B cell (primary cell): ENCODE measurements around the gene LGALS4. TPM values are rescaled to one million over a fixed set of nuclear protein-coding genes. Genes with fewer than 3 reads are reported as not detected.
"Not testable (repeated sequence)": the region's sequence is repeated elsewhere in the genome, so short reads cannot be mapped to it uniquely, and the experiment has no call there.

Source experiments
- ATAC-seq: fragments of 200-7000 bp; cut with Tn5 transposase; one replicate; pipeline ENCODE4 v1.10.0; 2021; ENCODE audit warnings: low read depth, mild to moderate bottlenecking, moderate number of reproducible peaks, moderate library complexity
- CTCF ChIA-PET: fragments of 350-600 bp; sonication (Branson Sonifier 250); formaldehyde crosslinking; loops from one replicate; lab custom pipeline; 2021; ENCODE audit warnings: antibody characterized with exemption, inconsistent platforms; lab: Charles Lee
- POLR2A ChIA-PET: fragments of 350-600 bp; sonication (Branson Sonifier 250); formaldehyde crosslinking; loops from one replicate; lab custom pipeline; 2021; ENCODE audit warnings: antibody characterized with exemption; lab: Charles Lee
- DNase-seq: peaks from one replicate; pipeline ENCODE4 v3.0.0; 2013
- H2AFZ ChIP-seq: 2 replicates; pipeline ENCODE4 v1.6.1; 2012; ENCODE audit warnings: mild to moderate bottlenecking, low read depth, low read length; ENCODE audit not compliant: insufficient read depth, poor library complexity, severe bottlenecking
- H3K27ac ChIP-seq, 2 donors: 1 replicate in 1 of 2; 2 replicates in 1 of 2; pipeline ENCODE4 v1.5.1; 2012 to 2013; ENCODE audit warnings: low read length in 2 of 2, mild to moderate bottlenecking in 2 of 2, moderate library complexity in 1 of 2
- H3K27me3 ChIP-seq, 4 experiments: fragments of 200-600 bp in 1 of 4; sonication (generic) in 1 of 4; replicated peaks in 1 of 4; 1 replicate in 2 of 4; 2 replicates in 2 of 4; pipeline versions ENCODE4 v1.6.1 to v1.7.0; 2013 to 2016; ENCODE audit warnings: low read length in 3 of 4, mild to moderate bottlenecking in 2 of 4, mixed read lengths in 1 of 4, moderate library complexity in 1 of 4; ENCODE audit not compliant: insufficient read depth in 4 of 4, control insufficient read depth in 3 of 4; ENCODE audit errors: control extremely low read depth in 1 of 4
- H3K36me3 ChIP-seq, 2 experiments: replicated peaks in 1 of 2; 1 replicate in 1 of 2; 2 replicates in 1 of 2; pipeline versions ENCODE4 v1.6.1 to v1.7.1; 2013; ENCODE audit warnings: low read length in 1 of 2; ENCODE audit not compliant: insufficient read depth in 2 of 2, control insufficient read depth in 1 of 2; ENCODE audit errors: control extremely low read depth in 1 of 2, extremely low read depth in 1 of 2
- H3K4me1 ChIP-seq, 2 donors: fragments of 200-600 bp in 1 of 2; sonication (generic) in 1 of 2; 1 replicate in 1 of 2; 2 replicates in 1 of 2; pipeline versions ENCODE4 v1.5.1 to v1.6.1; 2013 to 2017; ENCODE audit warnings: low read length in 2 of 2; ENCODE audit not compliant: control insufficient read depth in 2 of 2, insufficient read depth in 2 of 2
- H3K4me2 ChIP-seq: replicated peaks from 2 replicates; pipeline ENCODE3; 2012; ENCODE audit warnings: mild to moderate bottlenecking, low read depth, low read length; ENCODE audit not compliant: poor library complexity, severe bottlenecking
- H3K4me3 ChIP-seq, 5 experiments: fragments of 200-600 bp in 1 of 5; sonication (generic) in 1 of 5; 1 replicate in 3 of 5; 2 replicates in 2 of 5; pipeline versions ENCODE4 v1.5.1 to v1.7.0; 2011 to 2016; ENCODE audit warnings: low read length in 4 of 5, mild to moderate bottlenecking in 4 of 5, low read depth in 2 of 5, control low read depth in 1 of 5, moderate library complexity in 1 of 5; ENCODE audit not compliant: insufficient read depth in 1 of 5; ENCODE audit errors: control extremely low read depth in 1 of 5, extremely low read depth in 1 of 5
- H3K79me2 ChIP-seq: fragments of 200-600 bp; sonication (generic); one replicate; pipeline ENCODE4 v1.6.0; 2016; ENCODE audit warnings: low read length; ENCODE audit not compliant: control insufficient read depth, insufficient read depth
- H3K9ac ChIP-seq: fragments of 200-600 bp; sonication (generic); 2 replicates; pipeline ENCODE4 v1.6.1; 2017; ENCODE audit warnings: mild to moderate bottlenecking, low read length, moderate library complexity
- H3K9me3 ChIP-seq, 3 donors: one replicate each; pipeline versions ENCODE4 v1.6.1 to v1.7.1; 2013; ENCODE audit warnings: low read length in 2 of 3; ENCODE audit not compliant: control insufficient read depth in 2 of 3, insufficient read depth in 1 of 3; ENCODE audit errors: control extremely low read depth in 1 of 3
- H4K20me1 ChIP-seq: 2 replicates; pipeline ENCODE4 v1.6.0; 2012; ENCODE audit warnings: mild to moderate bottlenecking, low read length; ENCODE audit not compliant: insufficient read depth, control insufficient read depth, poor library complexity, severe bottlenecking
- H3K27ac Mint-ChIP-seq: one replicate; pipeline ENCODE4 v1.8.0; 2021; ENCODE audit warnings: mixed read lengths
- H3K27me3 Mint-ChIP-seq: one replicate; pipeline ENCODE4 v1.8.0; 2021; ENCODE audit warnings: mixed read lengths
- H3K4me1 Mint-ChIP-seq: one replicate; pipeline ENCODE4 v1.8.0; 2021; ENCODE audit warnings: mixed read lengths
- H3K4me3 Mint-ChIP-seq: one replicate; pipeline ENCODE4 v1.8.0; 2021; ENCODE audit warnings: mixed read lengths
- H3K9me3 Mint-ChIP-seq: one replicate; pipeline ENCODE4 v1.8.0; 2022; ENCODE audit warnings: mixed read lengths; ENCODE audit not compliant: insufficient read depth
- CTCF ChIP-seq: fragments of 200-600 bp; IDR thresholded peaks from one replicate; pipeline ENCODE4 v1.8.0; 2022; ENCODE audit warnings: antibody characterized with exemption, mild to moderate bottlenecking
- EZH2 ChIP-seq: IDR thresholded peaks from 2 replicates; pipeline ENCODE4 v1.6.1; 2012; ENCODE audit warnings: borderline replicate concordance, low read depth, mild to moderate bottlenecking, moderate library complexity, low read length; ENCODE audit not compliant: insufficient read depth, poor library complexity, severe bottlenecking
- WGBS: methylation state at CpG from one replicate; pipeline ENCODE4 v1.1.5; 2013; ENCODE audit warnings: missing lambda C conversion rate; ENCODE audit not compliant: insufficient coverage; 5-methylcytosine and 5-hydroxymethylcytosine counted together
- intact Hi-C: fragments of 100-400 bp; cut with micrococcal nuclease; formaldehyde crosslinking; loops from one replicate; pipeline ENCODE4 v1.10.0; 2022
- polyA plus RNA-seq: library from polyadenylated mRNA; depleted of rRNA; stranded (reverse); fragments of >200 nt; gene quantifications from 2 replicates; pipeline ENCODE4 v1.2.3, GENCODE V29; 2012
- total RNA-seq, 2 donors: library from RNA; stranded (reverse); fragments of 120-200 nt in 1 of 2; gene quantifications; 1 replicate in 1 of 2; 2 replicates in 1 of 2; pipeline versions ENCODE4 v1.2.3 to v1.2.4, GENCODE V29; 2013 to 2022

LGALS4 gene
- total and polyA plus RNA-seq, 2 donors (not counting 1 experiment from before 2014, with no cell fraction given), result 5.4 to 8.4 TPM

- 88% methylated on average over 8 of the region's 10 CpGs for WGBS
- H2AFZ ChIP-seq, result no peak overlapping the region
These were observed 53.1 kb downstream of the LGALS4 start for GRCh38 chr19:38759590-38760003.

GRCh38 chr19:38754196-38754595 is 58.5 kb downstream of the LGALS4 start:
- ATAC-seq, H3K9me3 ChIP-seq, H3K4me3 Mint-ChIP-seq, H2AFZ ChIP-seq, H3K9me3 Mint-ChIP-seq, H3K4me1 ChIP-seq, H3K4me3 ChIP-seq, H3K27me3 Mint-ChIP-seq, H3K27me3 ChIP-seq, H3K79me2 ChIP-seq, H3K4me2 ChIP-seq, H4K20me1 ChIP-seq, CTCF ChIA-PET, H3K36me3 ChIP-seq, H3K4me1 Mint-ChIP-seq, H3K27ac ChIP-seq, intact Hi-C loops, POLR2A ChIA-PET, H3K27ac Mint-ChIP-seq, H3K9ac ChIP-seq, DNase-seq: not testable (repeated sequence)
- no CpG with 5 or more reads among the region's 2 CpGs for WGBS

More at GRCh38 chr19:38759590-38760003, 53.1 kb downstream of the LGALS4 start:
- Histone ChIP-seq H3K27ac (no peak overlapping the region), H4K20me1 (no peaks in the 10 kb centered on the region), H3K36me3 (no peaks in the 10 kb centered on the region), H3K4me1 (peaks cover 0 to 3% of the 10 kb centered on the region in 2 donors), H3K27me3 (no peaks in the 10 kb centered on the region), H3K79me2 (no peaks in the 10 kb centered on the region), H3K9ac (no peak overlapping the region), H3K9me3 (no peaks in the 10 kb centered on the region), H3K4me2 (no peak overlapping the region), H3K4me3 (no peak overlapping the region)
- Mint-ChIP-seq H3K9me3 (no peaks in the 10 kb centered on the region), H3K4me1 (peaks cover 9% of the 10 kb centered on the region), H3K27ac (no peak overlapping the region), H3K4me3 (no peak overlapping the region), H3K27me3 (no peaks in the 10 kb centered on the region)
- TF ChIP-seq EZH2, result no peak
- TF ChIP-seq CTCF, result no peak
- intact Hi-C loops, result no loop called here
- no peak for DNase-seq
- ChIA-PET CTCF (interaction anchor here (1.0 kb wide), 1 partner anchor 124 kb away, joined by 3 read pairs; no protein-coding TSS in a partner anchor), POLR2A (no interaction called here)
- no peak for ATAC-seq

- H3K27me3 ChIP-seq, H3K27me3 Mint-ChIP-seq, intact Hi-C loops, POLR2A ChIA-PET, H3K4me3 ChIP-seq, CTCF ChIA-PET, H3K79me2 ChIP-seq, H2AFZ ChIP-seq, H3K9me3 ChIP-seq, DNase-seq, H4K20me1 ChIP-seq, H3K9ac ChIP-seq, H3K4me3 Mint-ChIP-seq, H3K9me3 Mint-ChIP-seq, H3K27ac Mint-ChIP-seq, H3K4me2 ChIP-seq, ATAC-seq, H3K4me1 ChIP-seq, H3K4me1 Mint-ChIP-seq, H3K36me3 ChIP-seq, H3K27ac ChIP-seq: not testable (repeated sequence)
- no CpG with 5 or more reads among the region's 3 CpGs for WGBS
These were observed 59.0 kb downstream of the LGALS4 start for GRCh38 chr19:38753783-38754182.
